ENCODE data around the gene DISC1. TPM values are rescaled to one million over a fixed set of nuclear protein-coding genes. Genes with fewer than 3 reads are reported as not detected.
"Not testable (repeated sequence)": the region's sequence is repeated elsewhere in the genome, so short reads cannot be mapped to it uniquely, and the experiment has no call there.

The DISC1 gene
- total RNA-seq, 2 experiments from 2014 or later: 1.7 to 2.0 TPM

DNA sequence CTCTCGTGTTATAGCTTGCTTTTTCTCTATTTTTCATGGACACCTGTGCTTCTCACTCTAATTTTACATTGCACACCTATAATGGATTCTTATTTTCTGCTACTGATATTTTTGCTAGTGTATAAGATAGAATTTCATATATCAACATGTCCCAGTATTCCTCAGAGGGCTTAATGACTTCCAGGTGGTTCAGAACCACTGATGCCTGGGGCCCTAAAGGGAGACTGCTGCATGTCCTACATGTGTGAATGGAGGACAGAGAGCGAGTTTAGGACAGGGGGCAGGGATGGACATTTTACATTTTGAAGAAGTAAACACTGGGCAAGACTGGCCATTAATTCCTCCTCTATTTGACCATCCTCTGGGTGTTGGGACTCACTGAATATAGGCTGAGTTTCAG lies 100.6 kb downstream of the DISC1 start:
- no peaks in the 10 kb centered on the region for H3K9me3 Mint-ChIP-seq
- no peaks in the 10 kb centered on the region for H3K36me3 Mint-ChIP-seq
- H3K27ac Mint-ChIP-seq: no peak overlapping the region
- DNase-seq: no peak
- H3K4me1 Mint-ChIP-seq: no peaks in the 10 kb centered on the region
- H3K27me3 Mint-ChIP-seq: no peaks in the 10 kb centered on the region
- no peak overlapping the region for H3K4me3 Mint-ChIP-seq

DNA sequence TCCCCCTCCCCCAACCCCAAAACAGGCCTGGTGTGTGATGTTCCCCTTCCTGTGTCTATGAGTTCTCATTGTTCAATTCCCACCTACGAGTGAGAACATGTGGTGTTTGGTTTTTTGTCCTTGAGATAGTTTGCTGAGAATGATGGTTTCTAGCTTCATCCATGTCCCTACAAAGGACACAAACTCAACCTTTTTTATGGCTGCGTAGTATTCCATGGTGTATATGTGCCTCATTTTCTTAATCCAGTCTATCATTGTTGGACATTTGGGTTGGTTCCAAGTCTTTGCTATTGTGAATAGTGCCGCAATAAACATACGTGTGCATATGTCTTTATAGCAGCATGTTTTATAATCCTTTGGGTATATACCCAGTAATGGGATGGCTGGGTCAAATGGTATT lies 102.4 kb downstream of the DISC1 start:
- H3K27me3 Mint-ChIP-seq, H3K9me3 Mint-ChIP-seq, H3K36me3 Mint-ChIP-seq, DNase-seq, H3K4me3 Mint-ChIP-seq, H3K4me1 Mint-ChIP-seq, H3K27ac Mint-ChIP-seq: not testable (repeated sequence)

DNA sequence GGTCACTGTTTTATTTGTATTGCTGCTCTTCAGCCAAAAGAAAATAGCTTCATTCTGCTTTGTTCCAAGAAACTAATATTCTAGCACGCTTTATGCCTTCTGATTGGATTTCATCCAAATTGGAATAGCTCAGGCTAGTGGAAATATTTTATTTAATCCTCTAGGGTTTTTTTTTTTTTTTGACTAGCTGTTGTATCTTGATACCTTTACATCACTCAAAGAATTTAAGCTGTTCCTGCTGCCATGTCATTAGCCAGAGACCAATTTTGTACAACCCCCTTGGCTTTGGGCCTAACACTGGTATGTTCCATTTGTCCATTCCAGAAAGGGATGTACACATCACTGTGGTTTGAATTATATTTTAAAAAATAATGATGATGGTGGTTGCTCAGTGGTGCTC lies 103.0 kb downstream of the DISC1 start:
- no peaks in the 10 kb centered on the region for H3K27me3 Mint-ChIP-seq
- H3K9me3 Mint-ChIP-seq: no peaks in the 10 kb centered on the region
- no peak overlapping the region for H3K27ac Mint-ChIP-seq
- H3K36me3 Mint-ChIP-seq: no peaks in the 10 kb centered on the region
- H3K4me3 Mint-ChIP-seq: no peak overlapping the region
- no peaks in the 10 kb centered on the region for H3K4me1 Mint-ChIP-seq
- DNase-seq: no peak

DNA sequence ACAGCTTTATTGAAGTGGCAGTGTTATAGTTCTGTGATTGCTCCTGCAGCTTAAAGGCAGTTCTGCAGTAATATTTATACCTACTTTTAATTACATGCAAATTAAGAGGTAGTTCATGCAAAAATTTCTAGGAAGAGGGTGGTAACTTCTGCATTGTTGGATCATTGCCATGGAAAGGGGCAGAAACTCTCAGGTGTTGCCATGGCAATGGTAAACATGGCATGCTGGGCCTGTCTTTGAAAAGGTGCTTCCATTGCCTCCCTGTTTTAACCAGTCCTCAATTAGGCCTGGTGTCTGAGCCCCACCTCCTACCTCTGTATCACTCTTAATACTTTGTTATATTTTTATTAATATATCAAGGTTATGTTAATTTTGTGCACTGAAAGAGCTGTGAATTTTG lies 104.7 kb downstream of the DISC1 start:
- no peaks in the 10 kb centered on the region for H3K9me3 Mint-ChIP-seq
- no peaks in the 10 kb centered on the region for H3K36me3 Mint-ChIP-seq
- no peak overlapping the region for H3K27ac Mint-ChIP-seq
- no peaks in the 10 kb centered on the region for H3K27me3 Mint-ChIP-seq
- DNase-seq: no peak
- no peak overlapping the region for H3K4me3 Mint-ChIP-seq
- no peaks in the 10 kb centered on the region for H3K4me1 Mint-ChIP-seq

DNA sequence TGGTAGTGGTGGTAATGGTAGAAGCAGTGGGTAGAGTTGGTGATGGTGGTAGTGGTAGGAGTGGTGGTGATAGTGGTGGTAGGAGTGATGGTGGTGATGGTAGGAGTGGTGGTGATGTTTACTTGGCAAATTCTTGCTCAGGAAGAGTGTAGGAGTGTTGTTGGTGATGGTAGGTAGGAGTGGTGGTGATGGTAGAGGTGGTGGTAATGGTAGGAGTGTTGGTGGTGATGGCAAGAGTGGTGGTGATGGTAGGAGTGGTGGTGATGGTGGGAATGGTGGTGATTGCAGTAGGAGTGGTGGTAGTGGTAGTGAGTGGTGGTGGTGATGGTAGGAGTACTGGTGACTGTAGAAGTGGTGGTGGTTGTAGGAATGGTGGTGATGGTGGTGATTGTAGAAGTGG lies 106.5 kb downstream of the DISC1 start:
- no peak overlapping the region for H3K4me3 Mint-ChIP-seq
- H3K27me3 Mint-ChIP-seq: no peaks in the 10 kb centered on the region
- no peaks in the 10 kb centered on the region for H3K4me1 Mint-ChIP-seq
- H3K36me3 Mint-ChIP-seq: peaks cover under 1% of the 10 kb centered on the region
- no peaks in the 10 kb centered on the region for H3K9me3 Mint-ChIP-seq
- H3K27ac Mint-ChIP-seq: no peak overlapping the region
- DNase-seq: no peak

DNA sequence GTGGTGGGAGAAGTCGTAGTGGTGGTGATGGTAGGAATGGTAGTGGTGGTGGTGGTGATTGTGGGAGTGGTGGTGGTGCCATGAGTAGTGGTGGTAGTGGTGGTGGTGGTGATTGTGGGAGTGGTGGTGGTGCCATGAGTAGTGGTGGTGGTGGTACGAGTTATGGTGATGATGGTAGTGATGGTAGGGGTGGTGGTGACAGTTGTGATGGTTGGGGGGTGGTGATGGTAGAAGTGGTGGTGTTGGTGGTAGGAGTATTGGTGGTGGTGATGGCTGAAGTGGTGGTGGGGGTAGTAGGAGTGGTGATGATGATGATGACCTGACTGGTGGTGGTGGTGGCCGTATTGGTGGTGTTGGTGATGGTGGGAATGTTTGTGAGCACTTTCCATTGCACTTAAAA lies 107.1 kb downstream of the DISC1 start:
- Mint-ChIP-seq H3K27me3 (no peaks in the 10 kb centered on the region), H3K4me3 (no peak overlapping the region), H3K27ac (no peak overlapping the region), H3K9me3 (no peaks in the 10 kb centered on the region), H3K4me1 (no peaks in the 10 kb centered on the region), H3K36me3 (peaks cover 2% of the 10 kb centered on the region)
- no peak for DNase-seq

DNA sequence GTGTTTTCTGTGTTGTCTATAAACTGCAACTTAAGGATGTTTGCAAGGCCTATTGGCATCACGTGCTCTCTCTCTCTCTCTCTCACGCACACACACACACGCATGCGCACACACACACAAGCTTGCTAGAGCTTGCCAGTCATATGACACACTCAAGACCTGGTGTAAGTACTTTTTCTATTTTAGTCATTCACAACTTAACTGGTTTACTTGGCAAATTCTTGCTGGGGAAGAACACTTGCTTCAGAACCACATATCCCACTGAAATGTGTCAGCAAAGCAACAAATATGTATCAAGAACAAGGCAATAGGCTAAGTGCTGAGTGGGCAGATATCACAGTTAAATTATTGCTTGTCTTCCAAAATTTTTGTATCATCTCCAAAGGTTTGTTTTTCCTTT lies 107.8 kb downstream of the DISC1 start:
- Mint-ChIP-seq H3K4me3 (no peak overlapping the region), H3K27ac (no peak overlapping the region), H3K4me1 (no peaks in the 10 kb centered on the region), H3K9me3 (no peaks in the 10 kb centered on the region), H3K36me3 (peaks cover 6% of the 10 kb centered on the region), H3K27me3 (no peaks in the 10 kb centered on the region)
- no peak for DNase-seq

DNA sequence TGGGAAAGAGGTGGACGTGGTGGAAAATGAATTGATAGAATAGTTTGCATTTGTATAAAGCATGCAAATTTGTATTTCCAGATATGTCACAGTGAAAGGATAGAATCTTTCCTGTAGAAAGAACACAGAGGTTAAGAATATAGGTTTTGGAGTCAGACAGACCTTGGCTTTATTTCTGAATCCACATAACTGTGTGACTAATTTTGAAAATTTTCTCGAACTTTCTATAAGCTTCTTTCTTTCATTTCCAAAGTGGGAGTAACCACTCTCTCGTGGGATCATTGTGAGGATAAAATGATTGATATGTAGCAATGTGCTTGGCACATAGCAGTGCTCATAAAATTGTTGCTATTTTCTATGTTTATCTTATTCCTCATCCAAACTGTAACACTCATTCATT lies 108.8 kb downstream of the DISC1 start:
- H3K4me1 Mint-ChIP-seq: no peaks in the 10 kb centered on the region
- peaks cover 7% of the 10 kb centered on the region for H3K36me3 Mint-ChIP-seq
- DNase-seq: no peak
- H3K27me3 Mint-ChIP-seq: no peaks in the 10 kb centered on the region
- H3K4me3 Mint-ChIP-seq: no peak overlapping the region
- no peak overlapping the region for H3K27ac Mint-ChIP-seq
- no peaks in the 10 kb centered on the region for H3K9me3 Mint-ChIP-seq

DNA sequence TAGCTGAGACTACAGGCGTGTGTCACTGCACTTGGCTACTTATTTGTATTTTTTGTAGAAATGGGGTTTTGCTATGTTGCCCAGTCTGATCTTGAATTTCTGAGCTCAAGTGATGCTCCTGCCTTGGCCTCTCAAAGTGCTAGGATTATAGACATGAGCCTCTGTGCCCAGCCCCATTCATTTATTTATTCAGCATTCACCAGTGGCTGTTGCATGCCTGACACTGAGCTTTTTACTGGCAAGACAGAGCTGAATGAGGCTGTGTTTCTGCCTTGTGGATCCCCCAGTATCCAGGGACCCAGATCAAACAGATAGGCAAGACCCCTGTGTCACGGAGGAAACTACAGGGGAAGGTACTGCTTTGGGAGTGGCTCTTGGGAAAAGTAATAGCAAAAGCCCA lies 109.4 kb downstream of the DISC1 start:
- no peaks in the 10 kb centered on the region for H3K4me1 Mint-ChIP-seq

DNA sequence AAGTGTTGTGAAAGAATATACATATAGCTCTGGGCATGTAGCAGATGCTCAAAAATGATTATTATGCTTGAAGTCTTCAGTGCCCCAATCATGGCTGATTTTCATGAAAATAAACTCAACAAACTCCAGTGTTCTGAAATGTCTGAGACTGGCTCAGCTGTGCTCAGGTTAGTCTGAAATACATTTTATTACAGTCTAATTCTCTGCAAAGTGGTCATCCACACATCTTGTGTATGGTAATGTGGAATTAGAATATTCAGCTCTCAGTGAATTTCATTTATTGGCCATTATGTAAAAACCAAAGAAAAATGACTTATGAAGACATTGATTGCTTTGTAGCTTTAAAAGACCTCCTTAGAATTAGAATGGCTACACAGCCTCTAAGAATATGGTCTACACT lies 109.9 kb downstream of the DISC1 start:
- Mint-ChIP-seq H3K9me3 (no peaks in the 10 kb centered on the region), H3K4me3 (no peak overlapping the region), H3K27me3 (no peaks in the 10 kb centered on the region), H3K27ac (no peak overlapping the region), H3K4me1 (no peaks in the 10 kb centered on the region), H3K36me3 (peaks cover 8% of the 10 kb centered on the region)
- no peak for DNase-seq

More for the DNA sequence above, 109.4 kb downstream of the DISC1 start:
- H3K27me3 Mint-ChIP-seq: no peaks in the 10 kb centered on the region
- peaks cover 7% of the 10 kb centered on the region for H3K36me3 Mint-ChIP-seq
- H3K9me3 Mint-ChIP-seq: no peaks in the 10 kb centered on the region
- no peak overlapping the region for H3K4me3 Mint-ChIP-seq
- DNase-seq: no peak
- no peak overlapping the region for H3K27ac Mint-ChIP-seq

DNA sequence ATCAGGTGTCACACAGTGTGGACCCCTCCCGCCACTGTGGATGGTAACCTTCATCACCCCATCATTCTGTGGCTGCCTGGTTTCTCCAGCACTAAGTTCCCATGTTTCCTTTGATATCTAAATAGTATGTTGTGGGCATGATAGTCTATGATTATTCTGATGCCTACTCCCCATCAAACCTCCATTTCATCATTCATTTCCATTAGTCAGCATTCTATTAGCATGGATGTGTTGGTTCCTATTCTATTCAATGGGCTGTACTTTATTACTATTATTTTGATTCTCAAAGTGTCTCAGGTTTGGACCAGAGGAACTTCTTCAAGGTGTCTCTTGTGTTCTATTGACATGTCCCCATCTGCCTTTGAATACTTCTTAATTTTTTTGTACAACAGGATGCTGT lies 112.0 kb downstream of the DISC1 start:
- Mint-ChIP-seq H3K36me3 (peaks cover 9% of the 10 kb centered on the region), H3K9me3 (no peaks in the 10 kb centered on the region), H3K4me3 (no peak overlapping the region), H3K4me1 (no peaks in the 10 kb centered on the region), H3K27ac (no peak overlapping the region), H3K27me3 (no peaks in the 10 kb centered on the region)
- DNase-seq: no peak

DNA sequence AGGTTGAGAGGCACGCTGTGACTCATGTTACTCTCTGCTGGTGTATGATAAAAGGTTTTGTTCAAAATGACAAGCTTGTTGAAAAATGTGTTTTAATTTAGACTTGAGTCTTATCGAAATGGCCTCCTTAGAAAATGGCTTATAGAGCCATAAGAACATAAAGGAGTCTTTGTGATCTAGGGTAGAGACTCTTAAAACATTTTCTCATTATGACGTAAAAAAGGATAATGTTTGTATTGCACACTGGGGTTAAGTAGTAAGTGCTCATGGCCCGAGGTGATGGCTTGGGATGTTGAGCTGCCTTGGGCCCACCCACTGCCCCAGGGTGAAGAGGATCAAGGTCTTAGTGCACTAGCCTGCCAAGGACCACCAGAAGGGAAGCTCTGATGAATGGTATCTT lies 117.4 kb downstream of the DISC1 start:
- Mint-ChIP-seq H3K4me3 (no peak overlapping the region), H3K27ac (no peak overlapping the region), H3K9me3 (peaks cover 2% of the 10 kb centered on the region), H3K27me3 (no peaks in the 10 kb centered on the region), H3K4me1 (no peaks in the 10 kb centered on the region), H3K36me3 (peaks cover 11% of the 10 kb centered on the region)
- no peak for DNase-seq

DNA sequence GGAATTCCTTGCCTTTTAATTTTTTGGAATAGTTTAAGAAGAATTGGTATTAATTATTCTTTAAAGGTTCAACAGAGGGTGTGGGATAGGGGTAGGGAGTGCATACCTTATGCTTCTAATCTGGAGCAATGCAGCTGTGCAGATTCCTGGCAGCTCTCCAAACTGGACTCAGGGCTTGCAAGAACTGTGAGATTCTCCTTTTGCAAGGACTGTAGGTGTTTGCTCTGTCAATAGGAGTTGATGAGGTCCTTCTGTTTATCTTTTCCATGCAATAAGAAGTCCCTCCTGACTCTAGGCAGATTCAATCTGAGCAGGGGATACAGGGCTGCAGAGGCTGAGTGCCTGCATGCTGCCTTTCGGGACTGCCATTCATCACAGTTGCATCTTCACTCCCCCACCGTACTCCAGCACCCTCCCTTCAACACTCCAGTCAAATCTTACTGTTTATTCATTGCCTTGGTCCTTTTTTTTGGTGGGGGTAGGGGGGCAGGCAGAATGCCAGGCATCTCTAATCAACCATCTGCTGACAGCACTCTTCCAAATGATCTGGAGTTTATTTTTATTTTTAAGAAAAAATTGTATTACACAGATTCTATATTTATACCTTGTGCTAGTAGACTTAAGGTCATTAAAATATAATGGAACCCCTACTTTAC lies 122.3 kb downstream of the DISC1 start:
- H3K36me3 Mint-ChIP-seq: peaks cover 31% of the 10 kb centered on the region
- DNase-seq: no peak
- H3K4me1 Mint-ChIP-seq: no peaks in the 10 kb centered on the region
- H3K27me3 Mint-ChIP-seq: no peaks in the 10 kb centered on the region
- no peak overlapping the region for H3K4me3 Mint-ChIP-seq
- no peak overlapping the region for H3K27ac Mint-ChIP-seq
- H3K9me3 Mint-ChIP-seq: peaks cover 15% of the 10 kb centered on the region

DNA sequence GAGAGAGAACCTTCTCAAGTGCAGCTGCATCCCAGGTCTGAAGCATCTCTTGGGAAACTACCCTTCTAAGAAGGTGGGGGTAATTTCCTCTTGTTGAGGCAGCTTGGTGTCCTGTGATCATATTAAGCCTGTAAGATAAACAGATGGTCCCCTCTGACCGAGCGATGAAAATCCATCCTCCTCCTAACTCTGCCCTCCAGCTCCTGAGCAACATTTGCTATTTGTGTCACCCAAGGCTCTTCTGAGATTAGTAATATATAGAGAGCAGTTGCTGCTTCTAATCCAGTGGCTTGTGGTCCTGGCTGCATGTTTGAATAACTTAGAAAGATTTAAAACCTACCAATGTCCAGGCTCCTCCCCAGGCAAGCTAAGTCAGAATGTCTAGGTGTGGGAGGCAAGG lies 123.7 kb downstream of the DISC1 start:
- peaks cover 38% of the 10 kb centered on the region for H3K36me3 Mint-ChIP-seq
- no peaks in the 10 kb centered on the region for H3K4me1 Mint-ChIP-seq
- no peaks in the 10 kb centered on the region for H3K27me3 Mint-ChIP-seq
- no peak for DNase-seq
- H3K27ac Mint-ChIP-seq: no peak overlapping the region
- no peak overlapping the region for H3K4me3 Mint-ChIP-seq
- H3K9me3 Mint-ChIP-seq: peaks cover 16% of the 10 kb centered on the region

DNA sequence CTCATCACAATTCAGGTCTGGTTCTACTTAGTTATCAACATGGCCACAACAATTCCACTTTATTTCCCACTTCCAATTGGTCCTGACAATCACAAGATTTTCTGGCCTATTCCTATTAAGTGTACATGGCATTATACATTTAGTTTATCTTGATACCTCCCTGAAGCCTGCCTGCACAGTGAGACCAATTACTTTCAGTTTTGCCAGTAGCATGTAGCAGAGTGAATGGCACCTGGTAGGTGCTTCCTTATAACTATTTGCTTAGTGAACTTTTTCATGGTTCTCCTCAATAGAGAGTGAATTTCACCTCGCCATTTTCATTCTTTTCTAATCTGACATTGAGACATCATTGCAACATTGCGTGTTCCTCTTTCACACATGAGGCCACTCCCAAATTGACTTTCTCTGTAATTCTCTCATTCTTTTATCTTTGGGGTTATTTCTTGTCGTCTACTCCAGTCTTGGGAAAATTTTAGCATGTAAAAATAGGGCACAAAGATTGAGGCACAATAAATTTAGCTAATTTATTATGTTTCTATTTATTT lies 124.3 kb downstream of the DISC1 start:
- H3K27me3 Mint-ChIP-seq: no peaks in the 10 kb centered on the region
- H3K9me3 Mint-ChIP-seq: peaks cover 16% of the 10 kb centered on the region
- peaks cover 35% of the 10 kb centered on the region for H3K36me3 Mint-ChIP-seq

DNA sequence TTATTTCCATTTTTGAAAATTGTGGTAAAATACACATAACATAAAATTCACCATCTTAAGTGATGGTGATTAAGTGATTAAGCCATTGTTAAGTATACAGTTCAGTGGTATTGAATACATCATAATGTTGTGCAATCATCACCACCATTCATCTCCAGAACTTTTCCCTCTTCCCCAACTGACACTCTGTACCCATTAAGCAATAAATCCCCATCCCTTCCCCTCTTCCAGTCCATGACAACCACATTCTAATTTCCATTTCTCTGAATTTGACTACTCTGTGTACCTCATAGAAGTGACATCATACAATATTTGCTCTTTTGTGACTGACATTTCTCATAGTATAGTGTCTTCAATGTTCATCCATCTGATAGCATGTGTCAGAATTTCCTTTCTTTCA lies 124.8 kb downstream of the DISC1 start:
- Mint-ChIP-seq H3K27ac (no peak overlapping the region), H3K4me3 (no peak overlapping the region), H3K36me3 (peaks cover 35% of the 10 kb centered on the region), H3K4me1 (no peaks in the 10 kb centered on the region), H3K9me3 (peaks cover 16% of the 10 kb centered on the region), H3K27me3 (no peaks in the 10 kb centered on the region)
- DNase-seq: no peak

More for the DNA sequence above, 124.3 kb downstream of the DISC1 start:
- Mint-ChIP-seq H3K27ac (no peak overlapping the region), H3K4me3 (no peak overlapping the region), H3K4me1 (no peaks in the 10 kb centered on the region)
- DNase-seq: no peak
